Hematopoietic multipotent progenitor cell (in vitro differentiated cells): ENCODE data around the gene EPS15. TPM values are rescaled to one million over a fixed set of nuclear protein-coding genes. Genes with fewer than 3 reads are reported as not detected.

Experiments
- small RNA-seq: library from RNA; depleted of rRNA; stranded (forward); fragments of <200 nt; gene quantifications from one replicate; pipeline ENCODE3, GENCODE V24; 2012
- total RNA-seq: library from RNA; depleted of rRNA; stranded (reverse); fragments of >200 nt; gene quantifications from one replicate; pipeline ENCODE4 v1.2.3, GENCODE V29; 2012

The EPS15 gene
- total RNA-seq, 1 donor = 43.1 TPM

Small RNA genes lying within 50 kb of the gene (small RNA-seq; reads per million reads assigned to genes)
- not detected for gene RNU6-1281P
- not detected for gene RNU6-877P

Other genes starting within 250 kb of the EPS15 start
- 0.54 TPM for gene TTC39A, start 188.7 kb downstream of the EPS15 start, total RNA-seq
- 87.0 TPM for gene OSBPL9, start 97.8 kb upstream of the EPS15 start, total RNA-seq